Muscle layer of colon (tissue), 2 donors: ENCODE data around the gene UNC5B.
"Not testable (repeated sequence)": the region's sequence is repeated elsewhere in the genome, so short reads cannot be mapped to it uniquely, and the experiment has no call there.

Experiments used
- H3K27ac ChIP-seq: one replicate; pipeline ENCODE4 v1.7.0; 2013; ENCODE audit warnings: low read depth, mild to moderate bottlenecking, low read length, moderate library complexity
- H3K27me3 ChIP-seq, 2 donors: one replicate each; pipeline ENCODE4 v1.7.0; 2013; ENCODE audit warnings: low read length in 2 of 2, mild to moderate bottlenecking in 2 of 2; ENCODE audit not compliant: insufficient read depth in 2 of 2, control insufficient read depth in 1 of 2
- H3K36me3 ChIP-seq: one replicate; pipeline ENCODE4 v1.7.0; 2013; ENCODE audit warnings: mild to moderate bottlenecking, low read length; ENCODE audit not compliant: insufficient read depth
- H3K4me1 ChIP-seq: one replicate; pipeline ENCODE4 v1.7.0; 2013; ENCODE audit warnings: mild to moderate bottlenecking, low read length; ENCODE audit not compliant: insufficient read depth
- H3K4me3 ChIP-seq, 2 donors: one replicate each; pipeline ENCODE4 v1.7.0; 2013; ENCODE audit warnings: low read length in 2 of 2, low read depth in 1 of 2, mild to moderate bottlenecking in 1 of 2, moderate library complexity in 1 of 2
- H3K9ac ChIP-seq: one replicate; pipeline ENCODE4 v1.7.0; 2013; ENCODE audit warnings: low read length
- H3K9me3 ChIP-seq: one replicate; pipeline ENCODE4 v1.7.0; 2013; ENCODE audit warnings: mild to moderate bottlenecking, low read length
- donor health status: abdominal sarcoma.
- donor health status: Adenocarcinoma of cecum.

The UNC5B gene

DNA sequence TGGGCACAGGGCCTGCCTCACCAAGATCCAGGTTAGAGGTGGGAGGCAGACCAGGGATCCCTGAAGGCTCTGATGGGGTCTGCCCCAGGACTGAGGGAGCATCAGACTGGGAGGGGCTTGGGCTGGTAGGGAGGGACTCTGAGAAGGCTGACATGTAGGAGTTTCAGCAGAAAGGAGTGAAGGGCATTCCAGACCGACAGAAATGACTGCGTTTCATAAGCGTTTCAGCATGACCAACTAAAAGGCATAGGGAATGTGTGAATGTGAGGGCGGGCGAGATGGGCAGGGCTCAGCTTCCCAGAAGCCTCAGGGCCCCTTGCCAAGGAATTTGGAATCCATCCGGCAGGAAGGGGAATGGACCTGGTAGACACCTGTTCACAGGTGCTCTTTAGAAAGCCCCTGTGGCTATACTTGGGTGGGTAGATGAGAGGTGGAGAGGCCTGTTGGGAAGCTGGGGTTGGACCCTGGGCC lies 81.8 kb downstream of the UNC5B start:
- Histone ChIP-seq H3K9ac (no peak overlapping the region), H3K9me3 (no peaks in the 10 kb centered on the region), H3K27ac (no peak overlapping the region), H3K4me1 (no peaks in the 10 kb centered on the region), H3K27me3 (no peaks in the 10 kb centered on the region), H3K36me3 (no peaks in the 10 kb centered on the region), H3K4me3 (no peak overlapping the region)

DNA sequence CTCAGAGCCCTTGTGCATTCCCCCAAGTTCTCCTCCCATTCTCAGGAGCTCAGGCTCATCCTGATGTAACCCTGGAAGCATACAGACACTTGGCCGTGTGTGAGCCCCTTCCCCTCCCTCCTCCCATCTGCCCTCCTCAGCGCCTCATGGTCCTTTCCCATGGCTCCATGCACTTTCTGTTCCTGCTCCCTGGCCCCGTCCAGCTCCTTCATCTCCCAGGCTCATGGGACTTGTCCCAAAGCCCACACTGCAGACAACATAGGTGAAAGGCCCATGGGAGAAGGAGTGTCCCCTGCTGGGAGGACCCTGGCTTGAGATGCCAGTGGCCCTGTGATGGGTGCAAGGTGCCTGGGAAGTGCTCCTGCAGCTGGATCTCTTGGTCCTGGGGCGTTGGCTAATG lies 82.5 kb downstream of the UNC5B start:
- Histone ChIP-seq H3K9me3 (no peaks in the 10 kb centered on the region), H3K27me3 (no peaks in the 10 kb centered on the region), H3K4me3 (no peak overlapping the region), H3K9ac (no peak overlapping the region), H3K36me3 (no peaks in the 10 kb centered on the region), H3K27ac (no peak overlapping the region), H3K4me1 (no peaks in the 10 kb centered on the region)

GRCh38 chr10:71295641-71296040 lies 83.3 kb downstream of the UNC5B start:
- H3K9ac ChIP-seq, result no peak overlapping the region
- H3K27me3 ChIP-seq, result no peaks in the 10 kb centered on the region
- H3K4me1 ChIP-seq, result no peaks in the 10 kb centered on the region
- no peak overlapping the region for H3K4me3 ChIP-seq
- no peaks in the 10 kb centered on the region for H3K36me3 ChIP-seq
- no peak overlapping the region for H3K27ac ChIP-seq
- H3K9me3 ChIP-seq, result no peaks in the 10 kb centered on the region

GRCh38 chr10:71296086-71296485 lies 83.7 kb downstream of the UNC5B start:
- no peaks in the 10 kb centered on the region for H3K4me1 ChIP-seq
- no peak overlapping the region for H3K27ac ChIP-seq
- H3K36me3 ChIP-seq, result no peaks in the 10 kb centered on the region
- H3K4me3 ChIP-seq, result no peak overlapping the region
- no peak overlapping the region for H3K9ac ChIP-seq
- no peaks in the 10 kb centered on the region for H3K9me3 ChIP-seq
- no peaks in the 10 kb centered on the region for H3K27me3 ChIP-seq

DNA sequence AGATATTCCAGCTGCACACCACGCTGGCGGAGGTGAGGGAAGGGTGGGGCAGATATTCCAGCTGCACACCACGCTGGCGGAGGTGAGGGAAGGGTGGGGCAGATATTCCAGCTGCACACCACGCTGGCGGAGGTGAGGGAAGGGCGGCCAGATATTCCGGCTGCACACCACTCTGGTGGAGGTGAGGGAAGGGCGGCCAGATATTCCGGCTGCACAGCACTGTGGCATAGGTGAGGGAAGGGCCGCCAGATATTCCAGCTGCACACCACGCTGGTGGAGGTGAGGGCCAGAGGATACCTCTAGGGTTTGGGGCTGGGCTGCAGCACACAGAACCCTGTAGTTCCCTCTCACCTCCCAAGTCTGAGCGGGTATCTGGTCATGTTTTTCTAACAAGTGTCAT lies 84.4 kb downstream of the UNC5B start:
- not testable (repeated sequence) for H3K27ac ChIP-seq, H3K4me1 ChIP-seq, H3K4me3 ChIP-seq, H3K9ac ChIP-seq, H3K36me3 ChIP-seq, H3K27me3 ChIP-seq, H3K9me3 ChIP-seq

DNA sequence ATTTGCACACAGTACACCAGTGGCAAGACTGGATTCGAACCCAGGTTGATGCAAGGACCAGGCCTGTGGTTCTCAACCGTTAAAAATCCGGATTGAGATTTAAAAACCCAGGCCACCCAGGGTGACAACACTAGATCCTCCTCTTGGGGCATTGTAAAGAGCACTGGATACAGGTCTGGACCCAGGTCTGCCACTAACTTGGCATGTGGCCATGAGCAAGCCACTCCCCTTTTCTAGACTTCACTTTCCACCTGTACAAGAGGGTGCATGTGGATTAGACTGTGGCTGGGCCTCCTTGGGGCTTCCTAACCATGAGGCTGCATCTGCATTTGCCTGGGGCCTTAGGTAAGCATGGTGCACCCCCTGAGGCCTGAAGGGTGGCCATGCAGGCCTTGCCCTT lies 85.0 kb downstream of the UNC5B start:
- no peaks in the 10 kb centered on the region for H3K4me1 ChIP-seq
- no peak overlapping the region for H3K9ac ChIP-seq
- H3K27ac ChIP-seq, result no peak overlapping the region
- H3K36me3 ChIP-seq, result no peaks in the 10 kb centered on the region
- H3K9me3 ChIP-seq, result no peaks in the 10 kb centered on the region
- H3K27me3 ChIP-seq, result no peaks in the 10 kb centered on the region
- no peak overlapping the region for H3K4me3 ChIP-seq

DNA sequence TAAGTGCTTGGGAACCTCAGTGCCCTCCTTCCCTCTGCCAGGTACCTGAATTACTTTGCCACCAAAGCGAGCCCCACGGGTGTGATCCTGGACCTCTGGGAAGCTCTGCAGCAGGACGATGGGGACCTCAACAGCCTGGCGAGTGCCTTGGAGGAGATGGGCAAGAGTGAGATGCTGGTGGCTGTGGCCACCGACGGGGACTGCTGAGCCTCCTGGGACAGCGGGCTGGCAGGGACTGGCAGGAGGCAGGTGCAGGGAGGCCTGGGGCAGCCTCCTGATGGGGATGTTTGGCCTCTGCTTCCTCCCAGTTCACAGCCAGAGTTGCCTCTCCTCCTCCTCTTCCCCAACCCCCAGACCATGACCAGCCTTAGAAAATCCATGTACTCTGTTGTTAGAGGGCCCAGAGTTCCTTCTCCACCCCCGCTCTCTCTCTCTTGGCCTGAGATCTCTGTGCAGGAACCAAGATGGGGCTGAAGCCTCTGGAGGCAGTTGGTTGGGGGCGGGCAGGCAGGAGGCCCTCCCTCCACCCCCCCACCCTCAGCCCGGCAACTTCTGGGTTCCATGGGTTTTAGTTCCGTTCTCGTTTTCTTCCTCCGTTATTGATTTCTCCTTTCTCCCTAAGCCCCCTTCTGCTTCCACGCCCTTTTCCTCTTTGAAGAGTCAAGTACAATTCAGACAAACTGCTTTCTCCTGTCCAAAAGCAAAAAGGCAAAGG lies 86.9 kb downstream of the UNC5B start:
- no peak overlapping the region for H3K27ac ChIP-seq
- H3K9me3 ChIP-seq, result no peaks in the 10 kb centered on the region
- no peaks in the 10 kb centered on the region for H3K27me3 ChIP-seq
- no peak overlapping the region for H3K4me3 ChIP-seq
- H3K36me3 ChIP-seq, result no peaks in the 10 kb centered on the region
- no peak overlapping the region for H3K9ac ChIP-seq
- no peaks in the 10 kb centered on the region for H3K4me1 ChIP-seq

GRCh38 chr10:71300555-71301370 lies 88.4 kb downstream of the UNC5B start:
- Histone ChIP-seq H3K4me1 (no peaks in the 10 kb centered on the region), H3K27me3 (no peaks in the 10 kb centered on the region), H3K9me3 (no peaks in the 10 kb centered on the region), H3K27ac (no peak overlapping the region), H3K36me3 (no peaks in the 10 kb centered on the region), H3K4me3 (no peak overlapping the region), H3K9ac (no peak overlapping the region)

GRCh38 chr10:71301371-71301916 lies 89.1 kb downstream of the UNC5B start:
- H3K4me3 ChIP-seq, result no peak overlapping the region
- no peaks in the 10 kb centered on the region for H3K27me3 ChIP-seq
- H3K36me3 ChIP-seq, result no peaks in the 10 kb centered on the region
- no peak overlapping the region for H3K9ac ChIP-seq
- no peaks in the 10 kb centered on the region for H3K4me1 ChIP-seq
- no peak overlapping the region for H3K27ac ChIP-seq
- H3K9me3 ChIP-seq, result no peaks in the 10 kb centered on the region

GRCh38 chr10:71302451-71302850 lies 90.1 kb downstream of the UNC5B start:
- Histone ChIP-seq H3K9me3 (no peaks in the 10 kb centered on the region), H3K4me1 (no peaks in the 10 kb centered on the region), H3K36me3 (no peaks in the 10 kb centered on the region), H3K27ac (no peak overlapping the region), H3K4me3 (no peak overlapping the region), H3K9ac (no peak overlapping the region), H3K27me3 (no peaks in the 10 kb centered on the region)

GRCh38 chr10:71302874-71303568 lies 90.7 kb downstream of the UNC5B start:
- H3K4me1 ChIP-seq, result no peaks in the 10 kb centered on the region
- no peak overlapping the region for H3K4me3 ChIP-seq
- no peak overlapping the region for H3K9ac ChIP-seq
- H3K9me3 ChIP-seq, result no peaks in the 10 kb centered on the region
- no peaks in the 10 kb centered on the region for H3K27me3 ChIP-seq
- H3K36me3 ChIP-seq, result no peaks in the 10 kb centered on the region
- no peak overlapping the region for H3K27ac ChIP-seq
